HG03097 (cell line): Measurements from ENCODE around the gene NR2F6.

Experiments
- ATAC-seq: cut with Tn5 transposase; IDR thresholded peaks from one replicate; pipeline ENCODE4 v1.9.1; 2021; ENCODE audit not compliant: unreplicated experiment, low FRiP score

NR2F6 gene

GRCh38 chr19:17183858-17184321 is 61.8 kb downstream of the NR2F6 start:
- ATAC-seq, result no peak

GRCh38 chr19:17183271-17183761 is 62.4 kb downstream of the NR2F6 start:
- ATAC-seq, result no peak
